ENCODE data around the gene TUBA1B.
"Not testable (repeated sequence)": the region's sequence is repeated elsewhere in the genome, so short reads cannot be mapped to it uniquely, and the experiment has no call there.

The TUBA1B gene

GRCh38 chr12:49154221-49154620 is 23.0 kb upstream of the TUBA1B start:
- TF ChIP-seq, protein P1, sequence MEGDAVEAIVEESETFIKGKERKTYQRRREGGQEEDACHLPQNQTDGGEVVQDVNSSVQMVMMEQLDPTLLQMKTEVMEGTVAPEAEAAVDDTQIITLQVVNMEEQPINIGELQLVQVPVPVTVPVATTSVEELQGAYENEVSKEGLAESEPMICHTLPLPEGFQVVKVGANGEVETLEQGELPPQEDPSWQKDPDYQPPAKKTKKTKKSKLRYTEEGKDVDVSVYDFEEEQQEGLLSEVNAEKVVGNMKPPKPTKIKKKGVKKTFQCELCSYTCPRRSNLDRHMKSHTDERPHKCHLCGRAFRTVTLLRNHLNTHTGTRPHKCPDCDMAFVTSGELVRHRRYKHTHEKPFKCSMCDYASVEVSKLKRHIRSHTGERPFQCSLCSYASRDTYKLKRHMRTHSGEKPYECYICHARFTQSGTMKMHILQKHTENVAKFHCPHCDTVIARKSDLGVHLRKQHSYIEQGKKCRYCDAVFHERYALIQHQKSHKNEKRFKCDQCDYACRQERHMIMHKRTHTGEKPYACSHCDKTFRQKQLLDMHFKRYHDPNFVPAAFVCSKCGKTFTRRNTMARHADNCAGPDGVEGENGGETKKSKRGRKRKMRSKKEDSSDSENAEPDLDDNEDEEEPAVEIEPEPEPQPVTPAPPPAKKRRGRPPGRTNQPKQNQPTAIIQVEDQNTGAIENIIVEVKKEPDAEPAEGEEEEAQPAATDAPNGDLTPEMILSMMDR (conservative IDR thresholded peaks at IDR 0.05; ENCODE audit: low read depth, low read length), result no peak
- no peak overlapping the region for H3K4me3 ChIP-seq (ENCODE audit: low read length)
- no peak for DNase-seq (ENCODE audit: low read depth)

- TF ChIP-seq, protein P1 (conservative IDR thresholded peaks at IDR 0.05; ENCODE audit: low read depth, low read length), result no peak
- no peak for DNase-seq (ENCODE audit: low read depth)
- no peak overlapping the region for H3K4me3 ChIP-seq (ENCODE audit: low read length)
Measured at GRCh38 chr12:49147384-49147783, 16.2 kb upstream of the TUBA1B start.

GRCh38 chr12:49146406-49146805 is 15.2 kb upstream of the TUBA1B start:
- TF ChIP-seq, protein P1 (conservative IDR thresholded peaks at IDR 0.05; ENCODE audit: low read depth, low read length), result no peak
- DNase-seq (ENCODE audit: low read depth), result no peak
- H3K4me3 ChIP-seq (ENCODE audit: low read length), result no peak overlapping the region

DNA sequence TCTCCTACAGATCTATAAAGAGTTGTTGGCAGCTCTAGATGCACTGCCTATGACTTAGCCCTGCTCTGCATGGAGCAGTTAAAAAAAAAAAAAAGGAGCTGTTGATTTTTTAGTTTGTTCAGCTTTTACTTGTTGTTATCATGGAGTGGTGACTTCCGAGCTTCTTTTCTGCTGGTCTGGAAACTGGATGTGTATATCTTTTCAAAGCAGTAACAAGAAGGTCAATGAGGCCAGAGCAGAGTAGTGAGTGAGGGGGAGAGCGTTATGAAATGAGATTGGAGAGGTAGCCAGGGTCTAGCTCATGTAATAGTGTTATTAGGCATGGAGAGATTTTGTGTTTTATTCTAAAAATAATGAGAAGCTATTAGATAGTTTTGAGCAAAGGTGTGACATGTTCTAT is 13.2 kb upstream of the TUBA1B start:
- no peak overlapping the region for H3K4me3 ChIP-seq (ENCODE audit: low read length)
- TF ChIP-seq, protein P1 (conservative IDR thresholded peaks at IDR 0.05; ENCODE audit: low read depth, low read length), result no peak
- no peak for DNase-seq (ENCODE audit: low read depth)

- no peak for DNase-seq (ENCODE audit: low read depth)
- no peak overlapping the region for H3K4me3 ChIP-seq (ENCODE audit: low read length)
- TF ChIP-seq, protein P1 (conservative IDR thresholded peaks at IDR 0.05; ENCODE audit: low read depth, low read length), result no peak
Measured at GRCh38 chr12:49138999-49139398, 7.8 kb upstream of the TUBA1B start.

DNA sequence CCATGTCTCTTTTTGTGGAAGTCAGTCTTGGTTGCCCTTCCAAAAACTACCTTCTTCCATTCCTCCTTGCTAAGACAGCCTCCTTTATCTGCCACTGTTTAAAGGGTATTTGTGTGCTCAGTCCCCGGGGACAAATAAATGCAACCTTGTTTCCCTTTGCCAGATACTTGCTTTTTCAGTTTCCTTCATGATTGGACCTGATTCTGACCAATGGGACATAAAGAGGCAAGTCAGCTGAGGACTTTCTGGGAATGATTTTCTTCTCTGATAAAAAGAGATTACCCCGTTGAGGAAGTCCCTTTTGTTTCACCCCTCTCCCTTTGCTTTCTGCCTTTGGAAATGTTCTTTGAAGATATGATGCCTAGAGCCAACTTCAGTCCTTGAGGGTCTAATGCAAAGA is 7.4 kb upstream of the TUBA1B start:
- TF ChIP-seq, protein P1 (conservative IDR thresholded peaks at IDR 0.05; ENCODE audit: low read depth, low read length), result no peak
- no peak for DNase-seq (ENCODE audit: low read depth)
- no peak overlapping the region for H3K4me3 ChIP-seq (ENCODE audit: low read length)

DNA sequence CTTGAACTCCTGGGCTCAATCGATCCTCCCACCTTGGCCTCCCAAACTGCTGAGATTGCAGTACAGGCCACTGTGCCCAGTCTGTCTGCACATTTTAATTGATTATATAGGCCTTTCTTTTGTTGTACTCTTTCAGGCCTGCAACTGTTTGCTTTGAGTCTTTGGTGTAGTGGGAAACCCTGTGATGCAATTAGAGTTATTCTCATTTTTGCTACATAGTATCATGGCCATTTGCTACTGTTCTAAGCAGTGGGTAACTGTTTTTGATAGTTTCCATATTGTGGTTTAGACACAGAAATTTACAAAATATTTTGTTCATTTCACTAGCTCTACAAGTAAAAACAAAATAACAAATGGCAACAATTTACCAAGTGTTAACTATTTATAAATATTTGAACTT is 6.3 kb upstream of the TUBA1B start:
- H3K4me3 ChIP-seq (ENCODE audit: low read length), result no peak overlapping the region
- TF ChIP-seq, protein P1 (conservative IDR thresholded peaks at IDR 0.05; ENCODE audit: low read depth, low read length), result no peak
- DNase-seq (ENCODE audit: low read depth), result no peak

GRCh38 chr12:49136997-49137396 is 5.8 kb upstream of the TUBA1B start:
- DNase-seq (ENCODE audit: low read depth); H3K4me3 ChIP-seq (ENCODE audit: low read length): not testable (repeated sequence)
